HG03025 (cell line): ENCODE results near the gene NDOR1.
A peak's percentile ranks its signal among the peaks of the same experiment; 100 is the strongest.

Experiments
- ATAC-seq: cut with Tn5 transposase; IDR thresholded peaks from one replicate; pipeline ENCODE4 v1.9.1; 2021; ENCODE audit warnings: mild to moderate bottlenecking, moderate library complexity; ENCODE audit not compliant: unreplicated experiment, low FRiP score

Gene NDOR1

GRCh38 chr9:137180491-137180890 is 25.0 kb upstream of the NDOR1 start:
- no peak for ATAC-seq

DNA sequence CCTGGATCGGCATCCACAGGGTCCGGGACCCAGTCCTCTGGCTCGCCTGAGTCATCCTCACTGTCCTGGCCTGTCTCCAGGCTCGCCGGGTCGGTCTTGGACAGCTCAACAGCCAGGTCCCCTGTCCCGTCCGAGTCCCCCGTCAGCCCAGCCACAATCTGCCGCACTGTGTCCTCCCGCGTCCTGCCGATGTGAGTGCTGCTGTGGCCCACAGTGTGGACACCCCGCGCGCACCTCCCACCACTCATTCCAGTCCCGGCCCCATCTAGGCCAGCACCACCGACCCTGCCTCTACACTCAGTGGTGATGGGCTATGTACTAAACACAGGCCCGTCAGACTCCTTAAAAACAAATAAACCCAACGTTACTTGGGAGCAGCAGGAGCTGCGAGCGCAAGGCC is 23.8 kb upstream of the NDOR1 start:
- ATAC-seq = no peak

DNA sequence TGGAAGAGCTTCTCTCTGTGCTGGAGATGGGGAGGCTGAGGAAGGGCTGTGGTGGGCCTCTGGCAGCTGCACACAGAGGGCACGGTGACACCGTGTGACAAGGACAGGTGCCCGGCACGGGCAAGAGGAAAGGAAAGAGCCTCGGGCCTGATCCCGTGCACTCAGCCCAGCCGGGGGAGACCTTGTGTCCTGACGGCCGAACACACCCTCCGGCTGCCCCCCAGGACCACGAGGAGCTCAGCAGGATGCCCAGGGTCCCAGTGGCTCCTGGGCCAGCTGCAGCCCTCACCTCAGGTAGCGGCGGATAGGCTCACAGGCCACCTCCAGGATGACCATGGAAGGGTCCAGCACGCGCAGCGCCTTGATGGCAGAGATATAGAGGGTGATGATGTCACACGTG is 22.7 kb upstream of the NDOR1 start:
- ATAC-seq = no peak

DNA sequence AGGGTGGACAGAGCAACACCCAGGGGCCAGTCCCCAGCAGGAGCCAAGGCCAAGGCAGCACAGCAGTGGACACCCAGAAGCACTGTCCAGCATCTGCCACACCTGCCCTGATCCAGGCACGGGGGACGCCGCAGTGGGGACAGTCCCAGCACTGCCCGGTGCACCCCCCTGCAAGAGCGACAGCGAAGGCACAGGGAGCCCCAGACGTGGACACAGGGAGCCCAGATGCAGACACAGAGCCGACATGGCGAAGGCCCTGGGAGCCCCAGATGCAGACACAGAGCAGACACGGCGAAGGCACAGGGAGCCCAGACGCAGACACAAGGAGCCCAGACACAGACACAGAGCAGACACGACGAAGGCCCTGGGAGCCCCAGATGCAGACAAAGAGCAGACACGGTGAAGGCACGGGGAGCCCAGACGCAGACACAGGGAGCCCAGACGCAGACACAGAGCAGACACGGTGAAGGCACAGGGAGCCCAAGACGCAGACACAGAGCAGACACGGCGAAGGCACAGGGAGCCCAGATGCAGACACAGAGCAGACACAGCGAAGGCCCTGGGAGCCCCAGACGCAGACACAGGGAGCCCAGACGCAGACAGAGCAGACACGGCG is 21.4 kb upstream of the NDOR1 start:
- no peak for ATAC-seq

DNA sequence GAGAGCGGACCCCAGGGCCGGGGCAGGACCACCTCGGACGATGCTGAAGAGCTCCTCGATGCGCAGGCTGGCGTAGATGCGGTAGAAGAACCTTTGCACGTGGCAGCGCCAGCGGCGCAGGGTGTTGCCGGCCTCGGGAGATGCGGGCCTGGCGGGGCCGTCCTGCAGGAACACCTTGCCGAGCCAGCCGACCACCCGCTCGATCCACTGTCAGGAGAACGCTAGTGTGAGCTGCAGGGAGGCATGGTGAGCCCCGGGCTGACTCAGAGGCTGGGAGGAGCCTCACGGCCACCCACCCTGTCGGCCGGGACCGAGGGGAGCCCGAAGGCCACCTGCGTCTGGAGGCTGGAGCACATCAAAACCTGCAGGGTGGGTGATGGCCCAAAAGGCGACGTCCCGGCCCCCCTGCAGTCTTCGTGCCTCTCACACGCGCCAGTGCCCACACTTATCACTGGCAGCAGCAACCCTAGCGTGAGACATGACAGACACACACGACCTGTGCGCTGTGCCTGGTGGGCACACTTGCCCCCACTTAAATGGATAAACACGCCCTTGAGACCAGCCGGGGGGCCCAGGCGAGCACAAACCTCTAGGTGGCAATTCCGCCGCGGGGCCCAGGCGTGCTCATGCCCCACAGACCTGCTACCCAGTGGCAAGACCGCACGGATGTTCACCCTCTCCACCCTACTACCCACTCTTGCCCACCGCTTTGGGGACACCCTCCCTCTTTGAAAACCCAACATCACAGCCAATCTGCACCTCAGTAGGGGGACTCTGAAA is 20.4 kb upstream of the NDOR1 start:
- no peak for ATAC-seq

GRCh38 chr9:137185921-137186320 is 19.6 kb upstream of the NDOR1 start:
- no peak for ATAC-seq

DNA sequence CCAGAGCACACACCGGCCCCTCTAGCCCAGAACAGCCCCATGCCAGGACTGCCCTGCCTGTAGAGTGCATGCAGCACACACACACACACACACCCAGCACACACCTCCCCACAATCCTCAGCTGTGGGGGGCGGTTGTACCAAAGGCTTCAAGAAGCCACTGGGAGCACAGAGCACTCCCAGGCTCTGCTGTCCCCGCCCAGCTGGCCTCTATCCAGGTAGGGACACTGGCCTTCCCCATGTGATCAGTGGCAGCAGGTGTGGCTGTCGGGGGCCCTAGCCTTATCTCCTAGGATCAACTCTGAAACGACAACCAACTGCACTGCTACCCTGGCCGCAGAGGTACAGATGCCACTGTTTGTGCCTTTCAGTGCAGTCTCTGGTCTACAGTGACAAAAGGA is 19.1 kb upstream of the NDOR1 start:
- no peak for ATAC-seq

DNA sequence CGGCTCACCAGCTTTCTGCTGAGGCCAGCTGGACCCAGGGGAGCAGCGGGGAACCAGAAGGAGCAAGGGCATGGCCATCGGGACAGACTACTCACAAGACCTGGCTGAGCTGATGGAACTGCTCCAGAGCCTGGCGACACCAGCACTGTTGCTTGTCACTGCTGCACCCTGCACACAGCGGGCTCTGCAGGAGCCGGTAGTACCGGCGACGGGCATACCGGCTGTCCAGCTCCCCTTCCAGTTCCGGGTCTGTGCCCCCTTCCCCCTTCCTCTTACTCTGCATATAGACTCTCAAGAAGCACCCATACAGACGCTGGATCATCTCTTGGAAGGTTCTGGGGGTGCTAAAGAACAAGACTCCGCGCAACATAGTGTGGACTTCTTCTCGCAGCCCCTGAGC is 18.1 kb upstream of the NDOR1 start:
- no peak for ATAC-seq

GRCh38 chr9:137188086-137188489 is 17.4 kb upstream of the NDOR1 start:
- ATAC-seq = peak; percentile 7

DNA sequence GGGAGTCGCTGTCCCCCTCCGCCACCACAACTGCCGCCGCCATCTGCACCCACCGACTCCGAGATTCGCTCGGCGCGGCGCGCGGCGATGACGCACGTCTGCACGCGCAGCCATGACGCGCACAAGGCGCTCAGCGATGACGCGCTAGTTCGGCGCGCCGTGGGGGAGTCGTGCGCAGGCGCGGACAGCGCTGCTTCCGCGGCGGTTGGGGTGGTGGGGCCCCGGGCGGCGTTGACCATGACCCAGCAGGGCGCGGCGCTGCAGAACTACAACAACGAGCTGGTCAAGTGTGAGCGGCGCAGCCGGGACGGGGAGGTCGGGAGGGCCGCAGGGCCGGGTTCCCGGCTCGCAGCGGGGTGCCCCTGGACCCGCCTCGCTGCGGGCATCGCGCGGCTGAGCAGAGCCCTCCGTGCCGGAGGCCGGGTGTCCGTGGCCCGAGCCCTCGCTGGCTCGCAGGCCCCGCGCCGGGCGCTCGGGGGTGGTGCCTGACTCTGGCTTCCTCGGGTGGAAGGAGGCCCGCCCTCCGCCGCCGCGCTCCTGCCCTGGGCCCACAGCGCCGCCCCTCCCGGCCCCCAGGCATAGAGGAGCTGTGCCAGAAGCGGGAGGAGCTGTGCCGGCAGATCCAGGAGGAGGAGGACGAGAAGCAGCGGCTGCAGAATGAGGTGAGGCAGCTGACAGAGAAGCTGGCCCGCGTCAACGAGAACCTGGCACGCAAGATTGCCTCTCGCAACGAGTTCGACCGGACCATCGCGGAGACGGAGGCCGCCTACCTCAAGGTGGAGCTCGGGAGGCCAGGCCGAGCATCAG is 16.8 kb upstream of the NDOR1 start, which contains the start of the genes ANAPC2 and SSNA1:
TSS of gene ANAPC2 (minus strand) at position 71 of the 807 bp plus-strand sequence. CDS start at position 43, 28 bp downstream.
TSS of gene SSNA1 (plus strand) at position 187 of the 807 bp plus-strand sequence. CDS start at position 238, 51 bp downstream.
- ATAC-seq = peak; percentile 69

- no peak for ATAC-seq
These were observed 15.9 kb upstream of the NDOR1 start for GRCh38 chr9:137189297-137190295.

- ATAC-seq = no peak
These were observed 15.1 kb upstream of the NDOR1 start for GRCh38 chr9:137190315-137190856.

DNA sequence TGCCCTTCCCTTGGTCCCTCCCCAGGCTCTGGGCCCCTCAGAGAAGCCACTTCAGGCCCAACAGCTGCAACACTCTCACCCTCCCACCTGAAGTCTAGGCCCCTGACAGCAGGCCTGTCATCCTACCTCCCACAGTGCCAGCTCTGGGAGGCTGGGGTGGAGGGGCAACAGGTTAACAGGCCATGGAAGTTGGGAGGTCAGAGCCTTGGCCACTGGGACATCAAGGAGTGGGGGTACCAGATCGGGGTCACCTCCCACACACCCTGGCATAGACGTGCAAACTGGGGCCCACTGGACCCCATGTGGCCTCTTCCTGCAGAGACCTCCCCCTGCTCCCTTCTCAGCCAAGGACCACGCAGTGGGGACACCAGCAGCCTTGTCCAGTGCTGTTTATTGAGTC is 14.3 kb upstream of the NDOR1 start:
- ATAC-seq = no peak

DNA sequence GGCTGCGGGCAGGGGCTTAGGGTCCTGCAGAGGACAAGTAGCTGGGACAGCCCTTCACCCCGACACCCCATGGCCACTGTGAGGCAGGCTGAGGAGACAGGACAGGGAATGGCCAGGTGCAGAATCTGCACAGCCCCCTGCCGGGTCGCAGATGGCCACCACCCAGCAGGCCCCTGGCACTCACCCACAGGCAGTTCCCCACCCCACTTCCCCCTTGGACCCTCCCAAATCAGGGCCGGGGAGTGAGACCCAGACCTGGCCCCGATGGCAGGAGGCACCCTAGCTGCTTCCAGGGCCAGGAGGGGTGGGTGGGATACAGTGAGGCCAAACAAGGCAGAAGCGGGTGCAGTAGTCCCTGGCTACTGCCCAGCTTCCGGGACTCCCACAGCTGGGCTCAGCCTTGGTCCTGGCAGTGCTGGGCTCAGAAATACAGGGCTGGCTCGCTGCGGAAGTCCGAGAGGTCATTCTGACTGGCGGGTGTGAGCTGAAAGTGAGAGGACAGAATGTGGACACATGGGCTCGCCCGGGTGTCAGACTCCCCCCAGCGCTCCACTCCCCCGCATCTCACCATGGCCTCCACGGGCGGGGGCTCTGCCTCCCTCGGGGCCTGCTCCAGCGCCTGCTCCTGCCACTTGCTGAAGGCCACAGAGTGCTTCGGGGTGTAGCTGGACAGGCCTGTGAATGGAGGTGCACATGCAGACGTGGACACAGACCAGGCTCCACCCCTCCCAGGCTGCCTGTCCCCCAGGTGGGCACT is 13.6 kb upstream of the NDOR1 start:
- no peak for ATAC-seq

GRCh38 chr9:137192448-137192780 is 13.1 kb upstream of the NDOR1 start:
- ATAC-seq = no peak

DNA sequence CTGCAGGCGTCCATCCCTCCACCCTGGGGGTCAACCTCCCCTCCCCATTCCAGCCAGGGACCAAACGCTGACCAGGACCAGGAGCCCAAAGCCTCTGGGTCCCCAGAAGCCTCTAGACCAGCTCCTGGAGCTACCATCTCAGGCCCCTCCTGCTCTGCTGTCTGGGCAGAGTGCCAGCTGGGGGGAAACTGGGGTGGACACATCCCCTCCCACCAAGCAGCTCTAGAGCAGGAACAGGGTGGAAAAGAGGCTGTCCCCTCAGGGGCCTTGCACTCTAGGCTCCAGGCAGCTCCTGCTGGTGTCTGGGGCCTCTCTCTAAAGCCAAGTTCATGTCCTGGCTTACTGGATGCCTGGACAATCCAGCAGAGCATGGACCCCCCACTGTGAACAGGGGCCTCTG is 12.6 kb upstream of the NDOR1 start:
- no peak for ATAC-seq

DNA sequence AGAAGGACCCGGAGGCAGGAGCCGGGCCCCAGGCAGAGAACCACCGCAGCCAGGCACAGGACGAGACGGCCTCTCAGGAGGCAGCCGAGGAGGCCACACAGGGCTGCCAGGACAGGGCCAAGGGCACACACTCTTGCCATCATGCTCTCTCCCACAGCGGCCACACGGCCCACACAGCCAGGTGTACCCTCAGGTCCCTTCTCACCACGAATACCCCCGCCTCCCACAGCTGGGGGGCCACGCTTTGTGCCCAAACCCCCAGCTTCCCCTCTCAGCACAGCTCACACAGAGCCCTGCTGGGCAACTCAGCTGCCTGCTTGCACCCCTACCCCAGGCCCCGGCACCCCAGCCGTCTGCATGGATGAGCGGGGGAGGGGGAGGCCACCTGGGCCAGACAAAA is 11.7 kb upstream of the NDOR1 start:
- no peak for ATAC-seq

- no peak for ATAC-seq
These were observed 11.1 kb upstream of the NDOR1 start for GRCh38 chr9:137194388-137194787.

DNA sequence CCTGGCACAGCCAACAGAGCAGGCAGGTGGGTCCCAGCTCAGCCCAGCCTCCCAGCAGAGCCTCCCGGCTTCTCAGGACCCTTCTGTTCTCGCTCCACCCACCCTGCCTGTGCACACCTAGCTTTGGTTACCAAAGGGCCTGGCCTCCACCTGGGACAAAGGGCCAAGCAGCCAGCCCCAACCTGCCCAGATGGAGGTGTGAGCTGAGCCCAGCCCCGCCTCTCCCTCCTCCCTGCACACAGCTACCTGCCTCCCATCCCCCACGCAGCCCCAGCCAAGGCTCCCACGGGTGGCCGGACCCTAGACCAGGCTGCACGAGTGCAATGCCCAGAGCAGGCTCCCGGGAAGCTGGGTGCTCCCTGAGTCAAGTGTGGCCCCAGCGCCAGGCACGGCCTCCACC is 10.6 kb upstream of the NDOR1 start:
- ATAC-seq = no peak
